Uterus (tissue), 2 donors: ENCODE measurements around the gene GIN1.
"Not testable (repeated sequence)": the region's sequence is repeated elsewhere in the genome, so short reads cannot be mapped to it uniquely, and the experiment has no call there.

Experiments used
- POLR2A ChIP-seq, 2 donors: fragments of 450-650 bp; IDR thresholded peaks; one replicate each; pipeline ENCODE4 v1.6.1; 2016; ENCODE audit warnings: antibody characterized with exemption in 2 of 2, mild to moderate bottlenecking in 1 of 2, moderate library complexity in 1 of 2
- TF ChIP-seq, protein P1 (sequence below), 4 experiments: fragments of 200-600 bp in 2 of 4; fragments of 450-650 bp in 2 of 4; sonication (generic) in 2 of 4; IDR thresholded peaks; one replicate each; pipeline ENCODE4 v1.5.1; 2016 to 2019; ENCODE audit warnings: antibody characterized with exemption in 4 of 4, mild to moderate bottlenecking in 2 of 4, moderate library complexity in 1 of 4

- TF ChIP-seq, protein P1, sequence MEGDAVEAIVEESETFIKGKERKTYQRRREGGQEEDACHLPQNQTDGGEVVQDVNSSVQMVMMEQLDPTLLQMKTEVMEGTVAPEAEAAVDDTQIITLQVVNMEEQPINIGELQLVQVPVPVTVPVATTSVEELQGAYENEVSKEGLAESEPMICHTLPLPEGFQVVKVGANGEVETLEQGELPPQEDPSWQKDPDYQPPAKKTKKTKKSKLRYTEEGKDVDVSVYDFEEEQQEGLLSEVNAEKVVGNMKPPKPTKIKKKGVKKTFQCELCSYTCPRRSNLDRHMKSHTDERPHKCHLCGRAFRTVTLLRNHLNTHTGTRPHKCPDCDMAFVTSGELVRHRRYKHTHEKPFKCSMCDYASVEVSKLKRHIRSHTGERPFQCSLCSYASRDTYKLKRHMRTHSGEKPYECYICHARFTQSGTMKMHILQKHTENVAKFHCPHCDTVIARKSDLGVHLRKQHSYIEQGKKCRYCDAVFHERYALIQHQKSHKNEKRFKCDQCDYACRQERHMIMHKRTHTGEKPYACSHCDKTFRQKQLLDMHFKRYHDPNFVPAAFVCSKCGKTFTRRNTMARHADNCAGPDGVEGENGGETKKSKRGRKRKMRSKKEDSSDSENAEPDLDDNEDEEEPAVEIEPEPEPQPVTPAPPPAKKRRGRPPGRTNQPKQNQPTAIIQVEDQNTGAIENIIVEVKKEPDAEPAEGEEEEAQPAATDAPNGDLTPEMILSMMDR (IDR thresholded peaks at IDR 0.05), result not testable (repeated sequence)
- TF ChIP-seq POLR2A (IDR thresholded peaks at IDR 0.05), result not testable (repeated sequence)
Observed at GRCh38 chr5:103073500-103073899, 46.4 kb downstream of the GIN1 start.
